ENCODE results near the gene C1QTNF4. TPM values are rescaled to one million over a fixed set of nuclear protein-coding genes. Genes with fewer than 3 reads are reported as not detected.
A peak's percentile ranks its signal among the peaks of the same experiment; 100 is the strongest.
"Not testable (repeated sequence)": the region's sequence is repeated elsewhere in the genome, so short reads cannot be mapped to it uniquely, and the experiment has no call there.

Gene C1QTNF4
- total RNA-seq (ENCODE audit: low replicate concordance) = 0.39 and 9.7 TPM in 2 replicates

DNA sequence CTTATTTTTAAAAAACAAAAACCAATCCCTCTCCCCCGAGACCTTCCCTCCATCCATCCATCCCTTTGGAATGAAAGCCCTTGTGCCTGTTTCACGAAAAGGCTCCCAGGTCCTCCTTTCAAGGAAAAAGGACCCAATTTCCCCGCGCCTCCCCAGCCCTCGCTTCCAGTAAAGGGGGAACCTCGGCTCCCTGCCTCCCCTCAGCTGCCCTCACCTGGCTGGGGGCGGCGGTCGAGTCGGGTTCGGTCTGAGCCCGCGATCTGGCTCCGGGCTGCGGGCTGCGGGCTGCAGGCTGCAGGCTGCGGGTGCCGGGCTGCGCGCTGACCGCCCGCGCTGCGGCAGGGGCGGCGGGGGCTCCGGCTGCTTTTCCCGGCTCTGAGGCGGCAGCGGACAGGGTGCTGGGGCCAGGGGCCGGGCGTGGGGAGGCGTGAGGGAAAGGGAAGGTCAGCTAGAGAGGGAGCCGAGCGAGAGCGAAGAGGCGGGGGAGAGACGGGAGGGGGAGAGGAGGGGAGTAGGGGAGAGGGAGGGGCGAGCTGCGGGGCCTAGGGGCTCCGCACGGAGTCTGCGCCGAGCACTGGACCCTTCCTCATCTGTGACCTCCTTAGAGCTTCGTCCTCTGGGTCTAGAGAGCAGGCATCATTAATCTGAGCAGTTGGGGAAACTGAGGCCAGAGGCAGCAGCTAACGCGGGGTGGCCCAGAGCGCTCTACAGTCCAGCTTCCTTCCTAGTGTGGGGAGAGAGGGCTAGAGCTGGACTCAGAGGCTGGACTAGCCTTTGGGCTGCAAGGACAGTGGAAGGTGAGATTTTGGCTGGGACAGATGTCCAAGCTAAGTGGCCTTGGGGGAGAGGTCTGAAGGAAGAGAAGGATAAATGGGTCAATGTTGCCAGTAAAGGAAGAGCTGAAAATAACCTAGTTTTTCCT, at the start of gene C1QTNF4:
C1QTNF4 (minus strand) TSS at position 478 of the 922 bp plus-strand sequence. CDS start 3,601 bp downstream, outside the sequence.
- H3K79me2 ChIP-seq (ENCODE audit: low read depth) = no peaks in the 10 kb centered on the region
- H3K9me3 ChIP-seq (ENCODE audit: low read depth) = no peaks in the 10 kb centered on the region
- TF ChIP-seq EZH2 (IDR thresholded peaks at IDR 0.05) = peak; percentile 59
- TF ChIP-seq EZH2phosphoT487 (IDR thresholded peaks at IDR 0.05) = no peak
- Mint-ChIP-seq H3K9me3 (no peaks in the 10 kb centered on the region), H3K4me3 (peak within 1 kb of the TSS; percentile 89), H3K4me1 (peaks cover 26% of the 10 kb centered on the region), H3K36me3 (no peaks in the 10 kb centered on the region), H3K27me3 (ENCODE audit: insufficient read depth, low read depth) (peaks cover 13% of the 10 kb centered on the region), H3K27ac (no peak within 1 kb of the TSS)
- no peak within 1 kb of the TSS for H3K27ac ChIP-seq
- H3K4me1 ChIP-seq = peaks cover 18% of the 10 kb centered on the region
- peak; percentile 78 for DNase-seq (ENCODE audit: low spot score)
- peak within 1 kb of the TSS; percentile 50 for H3K9ac ChIP-seq
- H3K4me2 ChIP-seq = peak within 1 kb of the TSS; percentile 99
- peaks cover 39% of the 10 kb centered on the region for H3K27me3 ChIP-seq
- peak within 1 kb of the TSS; percentile 93 for H3K4me3 ChIP-seq
- no peaks in the 10 kb centered on the region for H3K36me3 ChIP-seq
- peak within 1 kb of the TSS; percentile 98 for H2AFZ ChIP-seq (replicated peaks)
- peaks cover 28% of the 10 kb centered on the region for H3F3A ChIP-seq (ENCODE audit: low read depth)
- H4K20me1 ChIP-seq (ENCODE audit: low read depth) = peaks cover 2% of the 10 kb centered on the region

GRCh38 chr11:47642099-47642855, 48.1 kb upstream of the C1QTNF4 start, which contains the start of gene MTCH2:
MTCH2 (minus strand) TSS chr11:47642559; CDS start chr11:47642465, 94 bp downstream.
- Histone ChIP-seq H3K79me2 (ENCODE audit: low read depth) (peaks cover 31% of the 10 kb centered on the region), H3K4me3 (peak within 1 kb of the TSS; percentile 69), H3K36me3 (peaks cover 3% of the 10 kb centered on the region), H3K9me3 (ENCODE audit: low read depth) (no peaks in the 10 kb centered on the region), H3K9ac (peak within 1 kb of the TSS; percentile 51), H3K4me1 (peaks cover 4% of the 10 kb centered on the region), H3F3A (ENCODE audit: low read depth) (peaks cover 12% of the 10 kb centered on the region), H4K20me1 (ENCODE audit: low read depth) (peaks cover 14% of the 10 kb centered on the region), H2AFZ (replicated peaks) (peak within 1 kb of the TSS; percentile 71), H3K27me3 (no peaks in the 10 kb centered on the region), H3K27ac (peak within 1 kb of the TSS; percentile 42), H3K4me2 (peak within 1 kb of the TSS; percentile 80)
- Mint-ChIP-seq H3K4me1 (peaks cover 21% of the 10 kb centered on the region), H3K4me3 (peak within 1 kb of the TSS; percentile 97), H3K27me3 (ENCODE audit: insufficient read depth, low read depth) (peaks cover 6% of the 10 kb centered on the region), H3K27ac (peak within 1 kb of the TSS; percentile 96), H3K9me3 (no peaks in the 10 kb centered on the region), H3K36me3 (peaks cover 8% of the 10 kb centered on the region)
- TF ChIP-seq CTCF (IDR thresholded peaks at IDR 0.05) (peak; percentile 43), EZH2phosphoT487 (IDR thresholded peaks at IDR 0.05) (no peak)
- DNase-seq (ENCODE audit: low spot score) = peak; percentile 96

DNA sequence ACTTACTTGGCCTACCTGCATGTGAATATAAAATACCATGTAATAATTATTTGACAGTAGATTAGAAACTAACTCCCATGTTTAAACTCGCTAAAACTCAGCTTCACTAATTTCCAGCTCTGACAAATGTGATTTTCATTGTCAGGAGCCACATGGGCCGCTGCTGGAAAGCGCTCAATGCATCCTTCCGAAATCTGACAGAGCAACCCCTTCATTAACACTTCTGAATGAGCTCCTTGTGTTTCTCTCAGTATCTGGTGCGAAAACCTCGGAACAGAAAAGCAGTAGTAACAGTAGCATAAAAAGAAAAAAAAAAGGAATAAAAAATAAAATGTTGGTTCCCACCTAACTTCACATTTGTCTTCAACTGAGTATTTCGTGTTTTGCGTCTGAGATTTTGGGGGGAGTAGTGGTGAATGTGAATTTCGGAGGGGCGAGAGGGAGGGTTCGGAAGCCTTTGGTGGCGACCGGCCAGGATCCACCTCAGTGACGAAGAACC, 47.4 kb upstream of the C1QTNF4 start:
- peaks cover 21% of the 10 kb centered on the region for H3K4me1 Mint-ChIP-seq

DNA sequence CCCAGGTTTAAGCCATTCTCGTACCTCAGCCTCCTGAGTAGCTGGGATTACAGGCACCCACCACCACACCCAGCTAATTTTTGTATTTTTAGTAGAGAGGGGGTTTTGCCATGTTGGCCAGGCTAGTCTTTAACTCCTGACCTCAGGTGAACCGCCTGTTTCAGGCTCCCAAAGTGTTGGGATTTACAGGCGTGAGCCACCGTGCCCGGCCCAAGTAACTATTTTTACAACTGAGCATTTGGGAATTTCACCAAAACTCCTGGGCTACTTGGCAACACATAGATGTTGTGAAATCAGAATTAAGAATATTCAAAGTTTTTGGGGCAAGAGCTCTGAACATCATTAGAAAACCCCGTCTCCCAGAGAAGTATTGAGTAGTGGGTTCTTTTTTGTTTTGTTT, 46.3 kb upstream of the C1QTNF4 start:
- Mint-ChIP-seq H3K4me1 (peaks cover 21% of the 10 kb centered on the region), H3K4me3 (peak overlapping the region; percentile 97), H3K36me3 (peaks cover 12% of the 10 kb centered on the region)
- H3K27me3 ChIP-seq; H3K27ac Mint-ChIP-seq; H3K9me3 ChIP-seq (ENCODE audit: low read depth); H3K36me3 ChIP-seq; H3K27ac ChIP-seq; H2AFZ ChIP-seq (replicated peaks); DNase-seq (ENCODE audit: low spot score); H3K4me1 ChIP-seq; H3K9me3 Mint-ChIP-seq; H3K9ac ChIP-seq; H3K27me3 Mint-ChIP-seq (ENCODE audit: insufficient read depth, low read depth): not testable (repeated sequence)
- Histone ChIP-seq H3K79me2 (ENCODE audit: low read depth) (peaks cover 31% of the 10 kb centered on the region), H4K20me1 (ENCODE audit: low read depth) (peaks cover 14% of the 10 kb centered on the region), H3F3A (ENCODE audit: low read depth) (peaks cover 12% of the 10 kb centered on the region), H3K4me3 (peak overlapping the region; percentile 69), H3K4me2 (peak overlapping the region; percentile 80)

More for the DNA sequence above, 47.4 kb upstream of the C1QTNF4 start:
- H2AFZ ChIP-seq (replicated peaks) = peak overlapping the region; percentile 71
- Mint-ChIP-seq H3K27me3 (ENCODE audit: insufficient read depth, low read depth) (peaks cover 6% of the 10 kb centered on the region), H3K9me3 (no peaks in the 10 kb centered on the region), H3K4me3 (peak overlapping the region; percentile 97), H3K36me3 (peaks cover 8% of the 10 kb centered on the region), H3K27ac (peak overlapping the region; percentile 84)
- H3F3A ChIP-seq (ENCODE audit: low read depth) = peaks cover 12% of the 10 kb centered on the region
- peaks cover 3% of the 10 kb centered on the region for H3K36me3 ChIP-seq
- H3K9ac ChIP-seq = peak overlapping the region; percentile 51
- peak overlapping the region; percentile 69 for H3K4me3 ChIP-seq
- H3K4me2 ChIP-seq = peak overlapping the region; percentile 80
- peak; percentile 24 for DNase-seq (ENCODE audit: low spot score)
- no peaks in the 10 kb centered on the region for H3K27me3 ChIP-seq
- H3K27ac ChIP-seq = peak overlapping the region; percentile 42
- H3K79me2 ChIP-seq (ENCODE audit: low read depth) = peaks cover 31% of the 10 kb centered on the region
- H3K9me3 ChIP-seq (ENCODE audit: low read depth) = no peaks in the 10 kb centered on the region
- peaks cover 4% of the 10 kb centered on the region for H3K4me1 ChIP-seq
- H4K20me1 ChIP-seq (ENCODE audit: low read depth) = peaks cover 14% of the 10 kb centered on the region
- TF ChIP-seq CTCF (IDR thresholded peaks at IDR 0.05) (no peak), EZH2 (IDR thresholded peaks at IDR 0.05) (no peak), EZH2phosphoT487 (IDR thresholded peaks at IDR 0.05) (no peak)

GRCh38 chr11:47636331-47636730, 42.1 kb upstream of the C1QTNF4 start:
- H3K9ac ChIP-seq; H3K27me3 ChIP-seq; DNase-seq (ENCODE audit: low spot score); H3K4me2 ChIP-seq; H3K4me1 Mint-ChIP-seq; H3K27ac Mint-ChIP-seq; H3F3A ChIP-seq (ENCODE audit: low read depth); H2AFZ ChIP-seq (replicated peaks); H3K4me3 Mint-ChIP-seq; H3K4me3 ChIP-seq; H3K27me3 Mint-ChIP-seq (ENCODE audit: insufficient read depth, low read depth); H3K9me3 Mint-ChIP-seq; H3K27ac ChIP-seq; H3K9me3 ChIP-seq (ENCODE audit: low read depth); H3K4me1 ChIP-seq: not testable (repeated sequence)
- Histone ChIP-seq H3K79me2 (ENCODE audit: low read depth) (peaks cover 23% of the 10 kb centered on the region), H4K20me1 (ENCODE audit: low read depth) (peaks cover 14% of the 10 kb centered on the region), H3K36me3 (peaks cover 16% of the 10 kb centered on the region)
- H3K36me3 Mint-ChIP-seq = peaks cover 28% of the 10 kb centered on the region

All from neural progenitor cell (in vitro differentiated cells).